ENCODE results near the gene OR4F15. TPM values are rescaled to one million over a fixed set of nuclear protein-coding genes. Genes with fewer than 3 reads are reported as not detected.
"Not testable (repeated sequence)": the region's sequence is repeated elsewhere in the genome, so short reads cannot be mapped to it uniquely, and the experiment has no call there.

Gene OR4F15
- total RNA-seq, 2 experiments from 2014 or later = not detected

DNA sequence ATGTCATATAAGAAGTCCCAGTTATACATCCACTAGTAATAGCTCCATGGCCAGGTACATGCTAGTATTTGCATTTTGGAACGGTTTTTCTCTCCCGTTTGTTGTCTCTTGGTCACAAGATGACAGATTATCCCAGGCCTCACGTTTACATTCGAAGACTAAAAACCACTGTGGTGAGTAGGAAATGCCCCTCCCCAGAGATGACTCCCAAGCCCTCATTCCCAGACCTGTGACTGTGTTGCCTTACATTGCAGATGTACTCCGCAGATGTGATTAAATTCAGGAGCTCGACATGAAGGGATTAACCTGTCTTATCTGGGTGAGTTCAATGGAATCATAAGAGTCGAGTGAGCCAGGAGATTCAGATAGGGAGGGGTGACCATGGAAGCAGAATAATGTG is 18.0 kb upstream of the OR4F15 start:
- POLR2A ChIA-PET = not testable (repeated sequence)

GRCh38 chr15:101795455-101795854 is 16.5 kb upstream of the OR4F15 start:
- no peaks in the 10 kb centered on the region for H3K9me3 ChIP-seq (ENCODE audit: control insufficient read depth in 1 of 2, insufficient read depth in 1 of 2, low read length in 2 of 2)
- Mint-ChIP-seq H3K36me3 (ENCODE audit: low read depth) (no peaks in the 10 kb centered on the region), H3K27ac (no peak overlapping the region), H3K9me3 (no peaks in the 10 kb centered on the region), H3K4me1 (ENCODE audit: low read depth) (no peaks in the 10 kb centered on the region), H3K27me3 (peaks cover 44% of the 10 kb centered on the region), H3K4me3 (no peak overlapping the region)
- intact Hi-C loops (cut with DNase I, micrococcal nuclease) = no loop called here
- peaks cover 0 to 4% of the 10 kb centered on the region in 2 experiments for H3K27me3 ChIP-seq (ENCODE audit: control insufficient read depth in 1 of 2, insufficient read depth in 2 of 2, low read length in 2 of 2)
- ChIA-PET POLR2A (no interaction called here), CTCF (no interaction called here)
- H3K27ac ChIP-seq (ENCODE audit: low read depth in 1 of 2, low read length in 2 of 2) = no peak overlapping the region
- H3K4me1 ChIP-seq (ENCODE audit: insufficient read depth, low read length) = no peaks in the 10 kb centered on the region
- H3K36me3 ChIP-seq (ENCODE audit: insufficient read depth, low read length) = no peaks in the 10 kb centered on the region
- ATAC-seq (ENCODE audit: poor library complexity) (no peak), DNase-seq (no peak)
- TF ChIP-seq, protein P1, sequence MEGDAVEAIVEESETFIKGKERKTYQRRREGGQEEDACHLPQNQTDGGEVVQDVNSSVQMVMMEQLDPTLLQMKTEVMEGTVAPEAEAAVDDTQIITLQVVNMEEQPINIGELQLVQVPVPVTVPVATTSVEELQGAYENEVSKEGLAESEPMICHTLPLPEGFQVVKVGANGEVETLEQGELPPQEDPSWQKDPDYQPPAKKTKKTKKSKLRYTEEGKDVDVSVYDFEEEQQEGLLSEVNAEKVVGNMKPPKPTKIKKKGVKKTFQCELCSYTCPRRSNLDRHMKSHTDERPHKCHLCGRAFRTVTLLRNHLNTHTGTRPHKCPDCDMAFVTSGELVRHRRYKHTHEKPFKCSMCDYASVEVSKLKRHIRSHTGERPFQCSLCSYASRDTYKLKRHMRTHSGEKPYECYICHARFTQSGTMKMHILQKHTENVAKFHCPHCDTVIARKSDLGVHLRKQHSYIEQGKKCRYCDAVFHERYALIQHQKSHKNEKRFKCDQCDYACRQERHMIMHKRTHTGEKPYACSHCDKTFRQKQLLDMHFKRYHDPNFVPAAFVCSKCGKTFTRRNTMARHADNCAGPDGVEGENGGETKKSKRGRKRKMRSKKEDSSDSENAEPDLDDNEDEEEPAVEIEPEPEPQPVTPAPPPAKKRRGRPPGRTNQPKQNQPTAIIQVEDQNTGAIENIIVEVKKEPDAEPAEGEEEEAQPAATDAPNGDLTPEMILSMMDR (IDR thresholded peaks at IDR 0.05) = no peak
- H3K4me3 ChIP-seq (ENCODE audit: low read length) = no peak overlapping the region

More for the DNA sequence above, 18.0 kb upstream of the OR4F15 start:
- H3K4me1 ChIP-seq (ENCODE audit: insufficient read depth, low read length); H3K27ac Mint-ChIP-seq; H3K36me3 Mint-ChIP-seq (ENCODE audit: low read depth); CTCF ChIA-PET; intact Hi-C loops (cut with DNase I, micrococcal nuclease); H3K9me3 Mint-ChIP-seq; H3K4me1 Mint-ChIP-seq (ENCODE audit: low read depth); ATAC-seq (ENCODE audit: poor library complexity); H3K36me3 ChIP-seq (ENCODE audit: insufficient read depth, low read length); H3K9me3 ChIP-seq (ENCODE audit: control insufficient read depth in 1 of 2, insufficient read depth in 1 of 2, low read length in 2 of 2); DNase-seq; H3K4me3 ChIP-seq (ENCODE audit: low read length); H3K27ac ChIP-seq (ENCODE audit: low read depth in 1 of 2, low read length in 2 of 2); H3K4me3 Mint-ChIP-seq; H3K27me3 ChIP-seq (ENCODE audit: control insufficient read depth in 1 of 2, insufficient read depth in 2 of 2, low read length in 2 of 2): not testable (repeated sequence)
- peaks cover 39% of the 10 kb centered on the region for H3K27me3 Mint-ChIP-seq

DNA sequence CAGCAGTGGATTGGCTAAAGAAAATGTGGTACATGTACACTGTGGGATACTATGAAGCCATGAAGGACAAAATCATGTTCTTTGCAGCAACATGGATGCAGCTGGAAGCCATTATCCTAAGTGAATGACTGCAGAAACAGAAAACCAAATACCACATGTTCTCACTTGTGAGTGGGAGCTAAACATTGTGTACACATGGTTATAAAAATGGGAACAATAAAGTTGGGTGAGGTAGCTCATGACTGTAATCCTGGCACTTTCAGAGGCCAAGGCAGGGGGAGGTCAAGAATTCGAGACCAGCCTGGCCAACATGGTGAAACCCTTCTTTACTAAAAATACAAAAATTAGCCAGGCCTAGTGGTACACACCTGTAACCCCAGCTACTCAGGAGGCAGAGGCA is 12.3 kb upstream of the OR4F15 start:
- intact Hi-C loops (cut with DNase I, micrococcal nuclease) = no loop called here
- Histone ChIP-seq H3K27me3 (ENCODE audit: control insufficient read depth in 1 of 2, insufficient read depth in 2 of 2, low read length in 2 of 2) (peaks cover 0 to 4% of the 10 kb centered on the region in 2 experiments), H3K27ac (ENCODE audit: low read depth in 1 of 2, low read length in 2 of 2) (no peak overlapping the region), H3K36me3 (ENCODE audit: insufficient read depth, low read length) (no peaks in the 10 kb centered on the region), H3K4me3 (ENCODE audit: low read length) (no peak overlapping the region), H3K9me3 (ENCODE audit: control insufficient read depth in 1 of 2, insufficient read depth in 1 of 2, low read length in 2 of 2) (no peaks in the 10 kb centered on the region), H3K4me1 (ENCODE audit: insufficient read depth, low read length) (no peaks in the 10 kb centered on the region)
- TF ChIP-seq, protein P1 (IDR thresholded peaks at IDR 0.05) = no peak
- DNase-seq (no peak), ATAC-seq (ENCODE audit: poor library complexity) (no peak)
- H3K27me3 Mint-ChIP-seq = peaks cover 44% of the 10 kb centered on the region
- no peak overlapping the region for H3K27ac Mint-ChIP-seq
- H3K4me1 Mint-ChIP-seq (ENCODE audit: low read depth) = no peaks in the 10 kb centered on the region
- POLR2A ChIA-PET = no interaction called here
- no peak overlapping the region for H3K4me3 Mint-ChIP-seq
- no peaks in the 10 kb centered on the region for H3K36me3 Mint-ChIP-seq (ENCODE audit: low read depth)
- CTCF ChIA-PET = no interaction called here
- no peaks in the 10 kb centered on the region for H3K9me3 Mint-ChIP-seq

- peaks cover 48% of the 10 kb centered on the region for H3K27me3 Mint-ChIP-seq
- DNase-seq (no peak), ATAC-seq (ENCODE audit: poor library complexity) (no peak)
- H3K9me3 Mint-ChIP-seq = no peaks in the 10 kb centered on the region
- H3K27ac Mint-ChIP-seq = no peak overlapping the region
- ChIA-PET CTCF (no interaction called here), POLR2A (no interaction called here)
- no peaks in the 10 kb centered on the region for H3K9me3 ChIP-seq (ENCODE audit: control insufficient read depth in 1 of 2, insufficient read depth in 1 of 2, low read length in 2 of 2)
- H3K27ac ChIP-seq (ENCODE audit: low read depth in 1 of 2, low read length in 2 of 2) = no peak overlapping the region
- no peak overlapping the region for H3K4me3 Mint-ChIP-seq
- no peaks in the 10 kb centered on the region for H3K4me1 ChIP-seq (ENCODE audit: insufficient read depth, low read length)
- intact Hi-C loops (cut with DNase I, micrococcal nuclease) = no loop called here
- H3K27me3 ChIP-seq (ENCODE audit: control insufficient read depth in 1 of 2, insufficient read depth in 2 of 2, low read length in 2 of 2) = peaks cover 0 to 8% of the 10 kb centered on the region in 2 experiments
- TF ChIP-seq, protein P1 (IDR thresholded peaks at IDR 0.05) = no peak
- H3K4me3 ChIP-seq (ENCODE audit: low read length) = no peak overlapping the region
- no peaks in the 10 kb centered on the region for H3K36me3 Mint-ChIP-seq (ENCODE audit: low read depth)
- no peaks in the 10 kb centered on the region for H3K36me3 ChIP-seq (ENCODE audit: insufficient read depth, low read length)
- no peaks in the 10 kb centered on the region for H3K4me1 Mint-ChIP-seq (ENCODE audit: low read depth)
Measured at GRCh38 chr15:101801048-101801447, 11.0 kb upstream of the OR4F15 start.
